Measurements from ENCODE around the gene PSAT1. TPM values are rescaled to one million over a fixed set of nuclear protein-coding genes. Genes with fewer than 3 reads are reported as not detected.

The PSAT1 gene
- total RNA-seq, 1 donor from 2014 or later: 6.8 TPM

GRCh38 chr9:78365748-78366697 is 69.1 kb downstream of the PSAT1 start:
- peak; percentile 3 to 12 for DNase-seq (ENCODE audit: low read depth in 2 of 2)

- DNase-seq (ENCODE audit: low read depth in 2 of 2): no peak
Measured at GRCh38 chr9:78366827-78367226, 69.9 kb downstream of the PSAT1 start.

- DNase-seq (ENCODE audit: low read depth in 2 of 2): no peak
Measured at GRCh38 chr9:78368236-78368635, 71.3 kb downstream of the PSAT1 start.

GRCh38 chr9:78369639-78370219 is 72.8 kb downstream of the PSAT1 start:
- DNase-seq (ENCODE audit: low read depth in 2 of 2): peak; percentile 43 to 72

- DNase-seq (ENCODE audit: low read depth in 2 of 2): no peak
Measured at GRCh38 chr9:78370991-78371390, 74.1 kb downstream of the PSAT1 start.

- DNase-seq (ENCODE audit: low read depth in 2 of 2): no peak
Measured at GRCh38 chr9:78371981-78372380, 75.1 kb downstream of the PSAT1 start.

Other genes with a start within 250 kb of the PSAT1 start
- 12.4 and 13.2 TPM in 2 replicates for gene CEP78, start 61.0 kb upstream of the PSAT1 start, total RNA-seq